GM18498 (cell line): ENCODE measurements around the gene MINDY3.
"Not testable (repeated sequence)": the region's sequence is repeated elsewhere in the genome, so short reads cannot be mapped to it uniquely, and the experiment has no call there.

Experiments
- ATAC-seq: cut with Tn5 transposase; IDR thresholded peaks from one replicate; pipeline ENCODE4 v1.9.1; 2021; ENCODE audit warnings: mild to moderate bottlenecking, moderate library complexity; ENCODE audit not compliant: unreplicated experiment

Gene MINDY3

GRCh38 chr10:15857107-15857575 is 3.2 kb downstream of the MINDY3 start:
- no peak for ATAC-seq

GRCh38 chr10:15856328-15857015 is 3.8 kb downstream of the MINDY3 start:
- ATAC-seq = no peak

GRCh38 chr10:15853800-15854199 is 6.5 kb downstream of the MINDY3 start:
- no peak for ATAC-seq

GRCh38 chr10:15852111-15852557 is 8.2 kb downstream of the MINDY3 start:
- ATAC-seq = no peak

GRCh38 chr10:15850337-15850978 is 9.8 kb downstream of the MINDY3 start:
- ATAC-seq = not testable (repeated sequence)

- no peak for ATAC-seq
These were observed 11.0 kb downstream of the MINDY3 start for GRCh38 chr10:15849316-15849715.

GRCh38 chr10:15847481-15847880 is 12.8 kb downstream of the MINDY3 start:
- no peak for ATAC-seq

GRCh38 chr10:15844517-15844916 is 15.8 kb downstream of the MINDY3 start:
- ATAC-seq = no peak

GRCh38 chr10:15843695-15844094 is 16.6 kb downstream of the MINDY3 start:
- ATAC-seq = no peak

- no peak for ATAC-seq
These were observed 17.6 kb downstream of the MINDY3 start for GRCh38 chr10:15842556-15843169.

- ATAC-seq = no peak
These were observed 18.6 kb downstream of the MINDY3 start for GRCh38 chr10:15841696-15842095.

GRCh38 chr10:15836807-15837206 is 23.5 kb downstream of the MINDY3 start:
- ATAC-seq = no peak

- ATAC-seq = no peak
These were observed 30.8 kb downstream of the MINDY3 start for GRCh38 chr10:15829495-15829894.

- ATAC-seq = no peak
These were observed 35.8 kb downstream of the MINDY3 start for GRCh38 chr10:15824498-15824897.

GRCh38 chr10:15822131-15822530 is 38.2 kb downstream of the MINDY3 start:
- ATAC-seq = no peak

GRCh38 chr10:15821046-15821683 is 39.1 kb downstream of the MINDY3 start:
- ATAC-seq = no peak

GRCh38 chr10:15817409-15818046 is 42.8 kb downstream of the MINDY3 start:
- no peak for ATAC-seq

- no peak for ATAC-seq
These were observed 44.9 kb downstream of the MINDY3 start for GRCh38 chr10:15815242-15815885.

- no peak for ATAC-seq
These were observed 45.7 kb downstream of the MINDY3 start for GRCh38 chr10:15814565-15814964.

- no peak for ATAC-seq
These were observed 46.9 kb downstream of the MINDY3 start for GRCh38 chr10:15813415-15813814.

GRCh38 chr10:15809450-15809849 is 50.9 kb downstream of the MINDY3 start:
- no peak for ATAC-seq
